Sigmoid colon (tissue), 7 donors: Measurements from ENCODE around the gene SF3A1. TPM values are rescaled to one million over a fixed set of nuclear protein-coding genes. Genes with fewer than 3 reads are reported as not detected.
"Not testable (repeated sequence)": the region's sequence is repeated elsewhere in the genome, so short reads cannot be mapped to it uniquely, and the experiment has no call there.

ENCODE experiments used
- DNase-seq: peaks from one replicate; pipeline ENCODE4 v3.0.0-alpha.2; 2019
- H3K27ac ChIP-seq, 4 donors: fragments of 200-600 bp; sonication (generic); one replicate each; pipeline ENCODE4 v1.5.1; 2016 to 2019; ENCODE audit warnings: mild to moderate bottlenecking in 1 of 4
- H3K27me3 ChIP-seq, 3 donors: fragments of 200-600 bp; sonication (generic); one replicate each; pipeline ENCODE4 v1.5.1; 2019; ENCODE audit warnings: mild to moderate bottlenecking in 1 of 3
- H3K36me3 ChIP-seq, 4 donors: fragments of 200-600 bp; sonication (generic); one replicate each; pipeline ENCODE4 v1.5.1; 2016 to 2019
- H3K4me1 ChIP-seq, 4 donors: fragments of 200-600 bp; sonication (generic); one replicate each; pipeline ENCODE4 v1.5.1; 2017 to 2019
- H3K4me3 ChIP-seq, 4 donors: fragments of 200-600 bp; sonication (generic); one replicate each; pipeline ENCODE4 v1.5.1; 2017 to 2019; ENCODE audit warnings: mild to moderate bottlenecking in 2 of 4, moderate library complexity in 1 of 4
- H3K9me3 ChIP-seq, 4 donors: fragments of 200-600 bp in 3 of 4; sonication (generic) in 3 of 4; one replicate each; pipeline versions ENCODE4 v1.5.1 to v1.6.1; 2013 to 2019
- CTCF ChIP-seq, 4 experiments: fragments of 450-650 bp in 3 of 4; fragments of 200-600 bp in 1 of 4; IDR thresholded peaks; one replicate each; pipeline ENCODE4 v1.5.1; 2016 to 2019; ENCODE audit warnings: antibody characterized with exemption in 4 of 4, mild to moderate bottlenecking in 3 of 4, moderate library complexity in 2 of 4
- EP300 ChIP-seq, 4 donors: sonication (generic); formaldehyde crosslinking; IDR thresholded peaks; one replicate each; pipeline ENCODE4 v1.6.1; 2017; ENCODE audit warnings: antibody characterized with exemption in 4 of 4
- POLR2A ChIP-seq, 2 donors: fragments of 450-650 bp; IDR thresholded peaks; one replicate each; pipeline ENCODE4 v1.6.1; 2016; ENCODE audit warnings: antibody characterized with exemption in 2 of 2, mild to moderate bottlenecking in 2 of 2, moderate library complexity in 2 of 2
- POLR2AphosphoS5 ChIP-seq, 4 donors: sonication (generic); formaldehyde crosslinking; IDR thresholded peaks; one replicate each; pipeline ENCODE4 v1.6.1; 2017; ENCODE audit warnings: antibody characterized with exemption in 4 of 4
- WGBS, 2 donors: extraction: QIAGEN DNeasy Blood & Tissue Kit; methylation state at CpG; one replicate each; pipeline ENCODE4 v1.1.7; 2013; 5-methylcytosine and 5-hydroxymethylcytosine counted together
- intact Hi-C: fragments of 100-400 bp; cut with DNase I; formaldehyde crosslinking; loops from one replicate; pipeline ENCODE4 v1.15.1; 2023
- polyA plus RNA-seq, 3 donors: library from polyadenylated mRNA; stranded (reverse); fragments of 200-250 nt; gene quantifications; one replicate each; pipeline ENCODE4 v1.2.3, GENCODE V29; 2013
- total RNA-seq, 4 donors: library from RNA; depleted of rRNA; stranded (reverse); fragments of >200 nt; gene quantifications; one replicate each; pipeline ENCODE4 v1.1.0, GENCODE V29; 2016
- donor health status: healthy with polysubstance abuse.
- donor health status: Bipolar disorder and iron deficiency.
- donor health status: healthy.

Gene SF3A1, protein sequence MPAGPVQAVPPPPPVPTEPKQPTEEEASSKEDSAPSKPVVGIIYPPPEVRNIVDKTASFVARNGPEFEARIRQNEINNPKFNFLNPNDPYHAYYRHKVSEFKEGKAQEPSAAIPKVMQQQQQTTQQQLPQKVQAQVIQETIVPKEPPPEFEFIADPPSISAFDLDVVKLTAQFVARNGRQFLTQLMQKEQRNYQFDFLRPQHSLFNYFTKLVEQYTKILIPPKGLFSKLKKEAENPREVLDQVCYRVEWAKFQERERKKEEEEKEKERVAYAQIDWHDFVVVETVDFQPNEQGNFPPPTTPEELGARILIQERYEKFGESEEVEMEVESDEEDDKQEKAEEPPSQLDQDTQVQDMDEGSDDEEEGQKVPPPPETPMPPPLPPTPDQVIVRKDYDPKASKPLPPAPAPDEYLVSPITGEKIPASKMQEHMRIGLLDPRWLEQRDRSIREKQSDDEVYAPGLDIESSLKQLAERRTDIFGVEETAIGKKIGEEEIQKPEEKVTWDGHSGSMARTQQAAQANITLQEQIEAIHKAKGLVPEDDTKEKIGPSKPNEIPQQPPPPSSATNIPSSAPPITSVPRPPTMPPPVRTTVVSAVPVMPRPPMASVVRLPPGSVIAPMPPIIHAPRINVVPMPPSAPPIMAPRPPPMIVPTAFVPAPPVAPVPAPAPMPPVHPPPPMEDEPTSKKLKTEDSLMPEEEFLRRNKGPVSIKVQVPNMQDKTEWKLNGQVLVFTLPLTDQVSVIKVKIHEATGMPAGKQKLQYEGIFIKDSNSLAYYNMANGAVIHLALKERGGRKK
- total RNA-seq: 10 to 100 TPM; 24.2 to 61.5 (median 33.5) TPM
- polyA plus RNA-seq: 10 to 100 TPM; 17.4 to 41.2 (median 21.3) TPM

- peak; percentile 89 to 97 (median 94) for TF ChIP-seq POLR2AphosphoS5 (IDR thresholded peaks at IDR 0.05)
- TF ChIP-seq CTCF (IDR thresholded peaks at IDR 0.05): no peak
- TF ChIP-seq EP300 (IDR thresholded peaks at IDR 0.05): peak in 1 of 4 donors; percentile 34
- peak; percentile 76 to 90 for TF ChIP-seq POLR2A (IDR thresholded peaks at IDR 0.05)
- DNase-seq: peak; percentile 94
- intact Hi-C loops: loop anchor here (1.0 to 2.0 kb wide), 3 partner anchors 30 to 67 kb away; partner anchors contain the start of genes CASTOR1, RNF215 and TBC1D10A
- Histone ChIP-seq H3K9me3 (no peaks in the 10 kb centered on the region), H3K27me3 (no peaks in the 10 kb centered on the region), H3K4me3 (peak within 1 kb of the TSS; percentile 69 to 91 (median 77)), H3K27ac (peak within 1 kb of the TSS; percentile 94 to 97 (median 96)), H3K36me3 (peaks cover 9 to 22% (median 11%) of the 10 kb centered on the region in 4 donors), H3K4me1 (peaks cover 0 to 41% (median 37%) of the 10 kb centered on the region in 4 donors)
- 0% methylated on average over 91 of the region's 91 CpGs for WGBS, 2 donors
These were observed at the start of gene SF3A1, which contains the start of gene CCDC157 for GRCh38 chr22:30356449-30357235. Gene SF3A1, minus strand, starts transcription at chr22:30356894. Its CDS starts 102 bp downstream, at chr22:30356792. Gene CCDC157, plus strand, starts transcription at chr22:30357007. Its CDS starts 8,994 bp downstream, at chr22:30366001.

DNA sequence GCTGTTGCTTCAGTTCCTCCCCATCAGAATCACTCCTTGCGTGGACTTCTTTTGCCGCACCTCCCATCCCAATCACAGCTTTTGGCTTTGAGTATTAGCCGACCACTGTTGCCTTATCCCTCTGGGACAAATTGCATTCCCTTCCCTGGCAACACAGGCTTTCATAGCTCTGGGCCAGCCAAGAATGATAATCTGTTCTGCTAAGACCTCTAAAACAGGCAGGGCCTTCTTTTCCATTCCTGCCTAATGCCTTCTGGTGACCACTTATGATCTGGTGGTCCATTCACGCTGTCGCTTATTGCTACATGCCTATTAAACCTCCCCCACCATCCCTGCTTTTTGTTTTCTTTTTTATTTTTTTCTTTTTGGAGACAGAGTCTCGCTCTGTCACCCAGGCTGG lies 49.7 kb upstream of the SF3A1 start:
- 81 to 88% methylated on average over 6 of the region's 6 CpGs for WGBS, 2 donors
- Histone ChIP-seq H3K4me1 (peaks cover 0 to 4% (median 0%) of the 10 kb centered on the region in 4 donors), H3K36me3 (peaks cover 0 to 46% (median 9%) of the 10 kb centered on the region in 4 donors), H3K27ac (no peak overlapping the region), H3K9me3 (no peaks in the 10 kb centered on the region), H3K27me3 (no peaks in the 10 kb centered on the region), H3K4me3 (no peak overlapping the region)
- no peak for TF ChIP-seq CTCF (IDR thresholded peaks at IDR 0.05)
- TF ChIP-seq EP300 (IDR thresholded peaks at IDR 0.05): no peak
- TF ChIP-seq POLR2A (IDR thresholded peaks at IDR 0.05): no peak
- TF ChIP-seq POLR2AphosphoS5 (IDR thresholded peaks at IDR 0.05): no peak
- intact Hi-C loops: no loop called here
- no peak for DNase-seq

GRCh38 chr22:30405731-30406130 lies 49.0 kb upstream of the SF3A1 start:
- Histone ChIP-seq H3K4me1 (peaks cover 0 to 4% (median 0%) of the 10 kb centered on the region in 4 donors), H3K27me3 (no peaks in the 10 kb centered on the region), H3K9me3 (no peaks in the 10 kb centered on the region), H3K27ac (no peak overlapping the region), H3K36me3 (peaks cover 0 to 39% (median 9%) of the 10 kb centered on the region in 4 donors), H3K4me3 (no peak overlapping the region)
- no peak for DNase-seq
- intact Hi-C loops: no loop called here
- no peak for TF ChIP-seq EP300 (IDR thresholded peaks at IDR 0.05)
- TF ChIP-seq POLR2A (IDR thresholded peaks at IDR 0.05): no peak
- no peak for TF ChIP-seq CTCF (IDR thresholded peaks at IDR 0.05)
- no peak for TF ChIP-seq POLR2AphosphoS5 (IDR thresholded peaks at IDR 0.05)
- WGBS, 2 donors: 55 to 66% methylated on average over 4 of the region's 4 CpGs

GRCh38 chr22:30404307-30404706 lies 47.6 kb upstream of the SF3A1 start:
- no peak overlapping the region for H3K4me3 ChIP-seq
- 78 to 88% methylated on average over 6 of the region's 6 CpGs for WGBS, 2 donors

GRCh38 chr22:30402766-30403104 lies 46.0 kb upstream of the SF3A1 start:
- H3K27ac ChIP-seq, DNase-seq, H3K27me3 ChIP-seq, H3K9me3 ChIP-seq, H3K4me3 ChIP-seq, intact Hi-C loops: not testable (repeated sequence)
- Histone ChIP-seq H3K36me3 (peaks cover 0 to 10% (median 4%) of the 10 kb centered on the region in 4 donors), H3K4me1 (peaks cover 0 to 15% (median 8%) of the 10 kb centered on the region in 4 donors)
- WGBS, 2 donors: 95 to 96% methylated on average over 5 of the region's 5 CpGs

More at GRCh38 chr22:30404307-30404706, 47.6 kb upstream of the SF3A1 start:
- no peaks in the 10 kb centered on the region for H3K9me3 ChIP-seq
- intact Hi-C loops: no loop called here
- peaks cover 0 to 4% (median 0%) of the 10 kb centered on the region in 4 donors for H3K4me1 ChIP-seq
- H3K27ac ChIP-seq: no peak overlapping the region
- no peaks in the 10 kb centered on the region for H3K27me3 ChIP-seq
- DNase-seq: no peak
- TF ChIP-seq EP300 (IDR thresholded peaks at IDR 0.05) (no peak), POLR2AphosphoS5 (IDR thresholded peaks at IDR 0.05) (no peak), POLR2A (IDR thresholded peaks at IDR 0.05) (no peak), CTCF (IDR thresholded peaks at IDR 0.05) (no peak)
- peaks cover 0 to 25% (median 9%) of the 10 kb centered on the region in 4 donors for H3K36me3 ChIP-seq
